GM12878 (cell line): ENCODE results near the gene TEC. TPM values are rescaled to one million over a fixed set of nuclear protein-coding genes. Genes with fewer than 3 reads are reported as not detected.

Experiments
- BCLAF1 ChIP-seq: fragments of 450-650 bp; IDR thresholded peaks from 2 replicates; pipeline ENCODE4 v1.6.1; 2017; ENCODE audit warnings: antibody characterized with exemption, mild to moderate bottlenecking, moderate library complexity
- CREB1 ChIP-seq: IDR thresholded peaks from 2 replicates; pipeline ENCODE4 v1.6.1; 2012; ENCODE audit warnings: low read depth, mild to moderate bottlenecking, inconsistent platforms
- E4F1 ChIP-seq: fragments of 450-650 bp; IDR thresholded peaks from 2 replicates; pipeline ENCODE4 v1.6.1; 2018; ENCODE audit warnings: borderline replicate concordance, mild to moderate bottlenecking; ENCODE audit not compliant: partially characterized antibody
- GABPA ChIP-seq: IDR thresholded peaks from 2 replicates; pipeline ENCODE4 v1.6.1; 2014; ENCODE audit warnings: antibody characterized with exemption, low read depth, mild to moderate bottlenecking, inconsistent platforms
- KDM1A ChIP-seq: fragments of 200-600 bp; sonication (generic); IDR thresholded peaks from 2 replicates; pipeline ENCODE4 v1.6.1; 2016; ENCODE audit warnings: borderline replicate concordance
- PAX8 ChIP-seq: fragments of 450-650 bp; IDR thresholded peaks from 2 replicates; pipeline ENCODE4 v1.6.1; 2017; ENCODE audit warnings: mild to moderate bottlenecking, moderate library complexity
- PML ChIP-seq: IDR thresholded peaks from 2 replicates; pipeline ENCODE4 v1.6.1; 2012; ENCODE audit warnings: low read length, inconsistent platforms
- RCOR1 ChIP-seq: conservative IDR thresholded peaks from 2 replicates; pipeline ENCODE4 v1.6.1; 2012; ENCODE audit warnings: low read depth, low read length, improper control_type of control experiment
- RELB ChIP-seq: fragments of 450-650 bp; IDR thresholded peaks from 2 replicates; pipeline ENCODE4 v1.6.1; 2017; ENCODE audit warnings: low read depth, mild to moderate bottlenecking, moderate library complexity
- RFX5 ChIP-seq: IDR thresholded peaks from 2 replicates; pipeline ENCODE4 v1.6.1; 2011; ENCODE audit warnings: low read depth, low read length, improper control_type of control experiment
- ZNF274 ChIP-seq: IDR thresholded peaks from one replicate; pipeline ENCODE4 v1.8.0; 2011; ENCODE audit not compliant: insufficient read length, insufficient read depth
- ZNF687 ChIP-seq: fragments of 450-650 bp; IDR thresholded peaks from 2 replicates; pipeline ENCODE4 v1.6.1; 2017; ENCODE audit warnings: mild to moderate bottlenecking, moderate library complexity
- polyA plus RNA-seq, 11 experiments: library from polyadenylated mRNA; depleted of rRNA in 4 of 11; unstranded in 6 of 11; stranded (reverse) in 5 of 11; fragments of >200 nt; fragmentation: Nextera tagmentation in 4 of 11; fragmentation: Illumina TruSeq in 1 of 11; extraction: Ambion mirVana in 4 of 11; extraction: Trizol in 1 of 11; gene quantifications; 1 replicate in 1 of 11; 2 replicates in 10 of 11; pipeline versions ENCODE4 v1.2.1 to v1.2.3, GENCODE V29; 2011 to 2016; ENCODE audit warnings: inconsistent platforms in 2 of 11, missing spikeins in 2 of 11, low read depth in 1 of 11
- total RNA-seq, 4 experiments: library from RNA; depleted of rRNA in 3 of 4; stranded (reverse); fragments of >200 nt in 3 of 4; fragmentation: Illumina TruSeq in 1 of 4; extraction: Trizol in 1 of 4; gene quantifications; 2 replicates each; pipeline versions ENCODE4 v1.2.1 to v1.2.3, GENCODE V29; 2013 to 2021
- TF ChIP-seq, protein P1 (sequence below): fragments of 150-350 bp; IDR thresholded peaks from 2 replicates; pipeline ENCODE4 v1.6.1; 2014; ENCODE audit warnings: mild to moderate bottlenecking, low read depth, low read length

The TEC gene
- total and polyA plus RNA-seq, 10 of the 15 experiments (the other 5 are each of a cell fraction or from before 2014, with no cell fraction given) = 7.4 to 27.2 (median 17.1) TPM

- no peak for TF ChIP-seq E4F1
- TF ChIP-seq ZNF687 = no peak
- no peak; the same call in none of the 2 replicates for TF ChIP-seq PAX8
- no peak for TF ChIP-seq RELB
- no peak for TF ChIP-seq KDM1A
- no peak for TF ChIP-seq BCLAF1
- TF ChIP-seq GABPA = no peak
- TF ChIP-seq, protein P1, sequence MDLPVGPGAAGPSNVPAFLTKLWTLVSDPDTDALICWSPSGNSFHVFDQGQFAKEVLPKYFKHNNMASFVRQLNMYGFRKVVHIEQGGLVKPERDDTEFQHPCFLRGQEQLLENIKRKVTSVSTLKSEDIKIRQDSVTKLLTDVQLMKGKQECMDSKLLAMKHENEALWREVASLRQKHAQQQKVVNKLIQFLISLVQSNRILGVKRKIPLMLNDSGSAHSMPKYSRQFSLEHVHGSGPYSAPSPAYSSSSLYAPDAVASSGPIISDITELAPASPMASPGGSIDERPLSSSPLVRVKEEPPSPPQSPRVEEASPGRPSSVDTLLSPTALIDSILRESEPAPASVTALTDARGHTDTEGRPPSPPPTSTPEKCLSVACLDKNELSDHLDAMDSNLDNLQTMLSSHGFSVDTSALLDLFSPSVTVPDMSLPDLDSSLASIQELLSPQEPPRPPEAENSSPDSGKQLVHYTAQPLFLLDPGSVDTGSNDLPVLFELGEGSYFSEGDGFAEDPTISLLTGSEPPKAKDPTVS = no peak
- no peak for TF ChIP-seq ZNF274
- TF ChIP-seq RFX5 = no peak
- no peak for TF ChIP-seq RCOR1
- TF ChIP-seq CREB1 = no peak
- peak; percentile 44; the same call in 1 of the 2 replicates for TF ChIP-seq PML
These were observed 74.3 kb downstream of the TEC start (continued) for GRCh38 chr4:48195374-48195773.
